Inflammatory macrophage treated with lipopolysaccharide for 4 hours (primary cell): ENCODE data around the gene SUFU.
A peak's percentile ranks its signal among the peaks of the same experiment; 100 is the strongest.
"Not testable (repeated sequence)": the region's sequence is repeated elsewhere in the genome, so short reads cannot be mapped to it uniquely, and the experiment has no call there.

Experiments used
- DNase-seq: peaks from one replicate; pipeline ENCODE4 v3.0.0-alpha.2; 2020

The SUFU gene

DNA sequence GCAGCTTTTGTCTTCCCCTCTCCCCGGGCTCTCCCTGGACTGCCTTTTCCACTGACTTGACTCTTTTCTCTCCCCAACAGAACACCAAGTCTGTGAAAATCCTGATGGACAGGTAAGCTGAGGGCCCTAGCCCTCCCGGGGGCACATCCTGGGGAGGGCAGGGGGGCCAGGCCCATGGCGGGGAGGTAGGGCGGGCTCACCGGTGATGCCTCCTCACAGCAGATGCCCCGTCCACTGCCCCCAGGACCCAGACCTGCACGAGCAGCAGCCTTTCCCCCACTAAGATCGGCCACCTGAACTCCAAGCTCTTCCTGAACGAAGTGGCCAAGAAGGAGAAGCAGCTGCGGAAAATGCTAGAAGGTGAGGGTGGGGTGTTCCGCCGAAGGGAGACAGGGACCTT, 152.3 kb downstream of the SUFU start:
- no peak for DNase-seq

GRCh38 chr10:102656791-102657371, 153.1 kb downstream of the SUFU start:
- DNase-seq, result no peak

DNA sequence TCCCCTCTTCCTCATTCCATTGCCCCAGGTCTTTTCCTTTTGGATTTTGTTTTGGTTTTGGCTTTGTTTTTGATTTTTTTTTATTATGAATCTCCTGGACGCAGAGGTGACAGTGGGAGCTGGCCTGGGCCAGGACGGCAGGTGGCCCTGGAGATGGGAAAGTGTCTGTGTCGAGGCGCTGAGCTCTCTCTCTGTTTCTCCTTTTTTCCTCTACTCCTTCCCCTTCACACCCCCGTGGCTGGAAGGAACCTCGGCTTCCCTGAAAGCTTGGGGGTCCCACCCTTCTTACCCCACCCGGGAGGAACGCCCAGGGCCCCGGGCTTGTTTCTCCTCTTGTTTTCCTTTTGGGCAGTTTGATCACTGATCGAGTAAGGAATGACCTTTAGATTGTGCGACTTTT, 153.7 kb downstream of the SUFU start:
- no peak for DNase-seq

- no peak for DNase-seq
Measured at GRCh38 chr10:102657984-102658724, 154.4 kb downstream of the SUFU start.

GRCh38 chr10:102658802-102659201, 155.0 kb downstream of the SUFU start:
- DNase-seq, result no peak

GRCh38 chr10:102660888-102661657, 157.3 kb downstream of the SUFU start:
- DNase-seq, result peak; percentile 20

DNA sequence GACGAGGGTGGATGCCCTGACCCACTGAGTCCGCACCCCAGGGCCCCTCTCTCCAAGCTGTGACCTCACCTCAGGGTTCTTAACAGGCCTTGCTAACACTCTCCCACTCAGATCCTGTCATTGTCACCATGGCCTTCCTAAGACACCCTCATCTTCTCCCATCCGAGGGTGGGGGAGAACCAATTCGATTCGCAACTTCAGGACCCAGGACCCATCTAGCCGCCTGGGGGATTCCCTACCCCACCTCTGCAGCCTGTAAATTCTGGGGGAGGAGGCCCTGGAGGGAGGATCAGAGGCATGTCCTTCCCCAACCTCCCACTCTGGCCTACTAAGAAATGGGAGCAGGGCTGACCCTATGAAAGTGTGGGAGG, 157.9 kb downstream of the SUFU start:
- peak; percentile 19 for DNase-seq

GRCh38 chr10:102665904-102666509, 162.2 kb downstream of the SUFU start:
- DNase-seq, result no peak

GRCh38 chr10:102667411-102667810, 163.6 kb downstream of the SUFU start:
- not testable (repeated sequence) for DNase-seq

DNA sequence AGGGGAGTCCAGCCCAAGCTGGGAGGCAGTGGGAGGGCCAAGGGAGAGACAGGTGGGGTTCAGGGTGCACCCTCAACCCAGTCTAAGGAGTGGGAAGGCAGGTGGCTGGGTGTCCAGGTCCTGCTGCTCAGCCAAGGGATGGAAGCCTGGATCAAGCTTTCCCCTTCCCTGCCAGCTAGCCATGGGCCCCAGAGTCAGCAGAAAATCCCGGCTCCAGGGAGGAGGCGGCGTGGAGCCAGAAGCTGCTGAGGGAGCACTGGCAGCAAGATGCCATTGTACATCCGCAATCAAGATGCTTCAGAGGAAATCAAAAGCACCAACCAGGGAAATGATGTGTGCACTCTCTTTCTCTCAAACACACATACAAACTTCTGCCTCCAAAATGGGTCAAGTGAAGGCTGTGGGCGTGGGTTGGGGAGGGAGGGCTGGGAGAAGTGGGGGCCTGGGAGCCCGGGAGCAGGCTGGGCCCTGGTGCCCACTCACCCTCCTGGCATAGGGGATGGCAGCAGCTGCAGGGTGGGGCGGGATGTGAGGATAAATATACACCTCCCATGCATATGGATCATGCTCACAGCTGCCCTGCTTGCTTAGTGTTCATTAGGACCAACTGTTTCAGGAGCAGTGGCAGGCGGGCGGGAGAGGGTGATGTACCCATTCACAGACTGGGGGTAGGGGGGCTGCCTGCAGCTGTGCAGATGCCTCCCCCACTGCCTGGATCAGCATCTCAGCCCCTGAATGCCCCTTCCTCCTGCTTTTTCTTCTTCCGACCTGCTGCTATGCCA, 164.7 kb downstream of the SUFU start:
- no peak for DNase-seq

GRCh38 chr10:102669206-102670064, 165.7 kb downstream of the SUFU start:
- DNase-seq, result no peak

DNA sequence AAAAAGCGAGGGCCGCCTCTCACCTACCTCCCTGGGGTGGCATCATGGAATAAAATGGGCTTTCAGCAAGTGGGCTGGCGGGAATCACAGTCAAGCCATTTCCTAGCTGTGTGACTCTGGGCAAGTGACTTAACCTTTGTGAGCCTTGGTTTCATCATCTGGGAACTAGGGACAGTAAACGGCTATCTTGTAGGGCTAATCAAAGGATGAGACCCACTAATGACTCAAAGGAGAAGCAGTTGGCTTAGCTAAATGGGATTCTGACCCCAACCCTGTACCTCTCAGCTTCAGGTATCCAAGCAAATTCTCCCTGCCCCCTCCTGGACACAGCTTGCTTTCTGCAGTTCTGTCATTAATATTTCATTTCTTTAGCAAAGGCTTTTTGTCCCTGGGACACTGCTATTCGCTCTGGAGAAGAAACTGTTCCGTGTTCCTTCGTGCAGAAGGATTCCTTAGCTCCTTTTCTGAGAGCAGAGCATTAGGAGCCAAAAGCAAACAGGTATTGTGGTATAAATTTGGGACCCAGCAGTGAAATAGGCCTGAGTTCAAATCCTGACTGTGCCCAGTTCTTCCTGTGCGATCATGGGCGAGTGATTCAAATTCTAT, 166.4 kb downstream of the SUFU start:
- no peak for DNase-seq

DNA sequence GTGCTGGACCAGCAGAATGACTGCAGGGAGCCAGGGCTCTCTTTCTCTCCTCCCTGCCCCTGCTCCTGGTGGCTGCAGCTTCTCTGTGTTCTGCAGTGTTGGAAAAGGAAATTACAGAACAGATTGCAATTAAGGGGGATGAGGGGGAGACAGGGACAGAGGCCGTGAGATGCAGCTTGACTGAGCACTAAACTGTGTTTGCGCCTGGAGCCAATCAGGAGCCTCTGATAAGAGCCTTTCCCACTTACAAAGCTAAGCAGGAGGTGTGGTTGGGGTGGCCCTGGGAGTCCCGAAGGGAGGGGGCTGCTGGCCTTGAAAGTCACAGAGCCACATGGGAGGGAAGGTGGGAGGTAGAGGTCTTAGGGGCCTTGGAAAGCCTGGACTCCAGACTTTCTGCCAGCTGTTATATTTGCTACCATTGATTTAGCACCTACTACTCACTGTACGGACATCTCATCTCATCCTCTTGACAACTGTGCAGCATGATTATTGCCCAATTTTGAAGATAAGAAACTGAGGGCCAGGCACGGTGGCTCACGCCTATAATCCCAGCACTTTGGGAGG, 167.2 kb downstream of the SUFU start:
- no peak for DNase-seq

DNA sequence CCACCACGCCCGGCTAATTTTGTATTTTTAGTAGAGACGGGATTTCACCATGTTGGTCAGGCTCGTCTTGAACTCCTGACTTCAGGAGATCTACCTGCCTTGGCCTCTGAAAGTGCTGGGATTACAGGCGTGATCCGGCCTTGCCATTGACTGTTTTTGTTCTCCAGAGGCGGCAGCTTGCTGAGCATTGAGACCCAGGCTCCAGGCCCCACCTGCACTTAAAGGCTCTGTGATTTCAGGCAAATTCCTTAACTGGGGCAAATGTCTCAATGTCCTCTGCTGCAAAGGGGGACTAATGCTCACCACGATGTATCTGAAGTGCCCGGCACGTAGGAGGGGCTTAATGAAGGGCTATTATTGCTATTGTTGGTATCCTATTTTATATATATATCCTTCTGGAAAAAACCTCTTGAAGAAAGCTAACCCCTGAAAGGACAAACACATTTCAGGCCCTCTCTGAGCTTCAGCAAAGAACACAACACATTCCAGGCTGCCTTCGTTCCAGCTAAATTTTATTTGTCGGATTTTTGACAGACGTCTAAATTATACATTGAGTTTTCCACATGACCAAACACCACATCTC, 169.6 kb downstream of the SUFU start:
- no peak for DNase-seq

DNA sequence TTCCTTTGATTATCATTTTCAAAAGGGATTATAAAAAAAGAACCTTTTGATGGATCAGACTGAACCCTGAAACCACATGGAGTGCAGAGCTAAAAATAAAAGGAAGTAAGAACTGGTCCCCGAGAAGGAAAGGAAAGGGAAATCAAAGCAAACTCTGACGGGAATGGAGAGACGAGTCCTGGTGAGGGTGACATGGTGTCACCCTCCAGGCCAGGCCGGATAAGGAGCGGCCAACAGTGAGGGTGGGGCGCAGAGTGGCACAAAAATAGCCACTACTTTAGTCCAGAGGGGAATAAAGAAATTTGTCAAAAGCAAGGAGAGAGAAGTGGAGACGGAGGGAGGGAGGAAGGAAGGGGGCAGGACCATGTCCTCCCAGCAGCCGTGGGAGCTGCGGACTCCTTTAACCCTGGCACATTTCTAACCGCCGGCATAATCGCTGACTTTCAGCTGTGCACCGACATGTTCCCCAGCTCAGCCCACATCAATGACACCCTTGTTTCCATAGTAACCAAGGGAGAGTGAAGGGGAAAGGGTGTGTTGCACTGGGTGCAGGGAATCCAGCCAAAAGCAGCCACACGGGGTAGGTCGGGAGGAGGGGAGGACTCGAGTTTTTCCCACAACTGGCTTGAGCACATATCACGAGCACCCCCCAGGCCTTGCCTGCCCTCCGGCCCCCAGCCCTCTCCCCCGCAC, 170.2 kb downstream of the SUFU start:
- peak; percentile 80 for DNase-seq

DNA sequence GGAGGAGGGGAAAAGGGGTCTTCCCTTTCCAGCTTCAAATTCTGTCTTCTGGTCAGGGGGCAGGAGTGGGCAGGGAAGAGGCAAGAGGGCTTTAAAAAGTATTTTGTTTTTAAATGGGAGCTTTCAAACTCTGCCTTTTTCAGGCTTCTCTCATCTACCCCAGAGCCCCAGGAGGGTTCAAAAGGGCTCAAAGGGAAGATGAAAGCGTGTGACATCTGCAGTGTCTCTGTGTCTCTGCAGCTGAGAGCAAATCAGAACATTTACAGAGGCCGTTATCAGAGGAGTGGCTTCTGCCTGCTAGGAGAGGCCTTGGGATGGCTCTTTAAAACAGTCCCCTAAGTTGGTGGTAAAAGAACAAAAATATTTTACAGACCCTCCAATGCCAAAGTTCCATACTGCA, 170.8 kb downstream of the SUFU start:
- no peak for DNase-seq

- no peak for DNase-seq
Measured at GRCh38 chr10:102675011-102675665, 171.4 kb downstream of the SUFU start.

- peak; percentile 90 for DNase-seq
Measured at GRCh38 chr10:102675666-102676533, 172.1 kb downstream of the SUFU start.
